AG04449 (cell line): ENCODE data around the gene EXOC6B.

Experiments used
- CTCF ChIA-PET: fragments of 350-600 bp; formaldehyde crosslinking; extraction: SDS; loops from one replicate; lab custom pipeline; 2021; ENCODE audit warnings: antibody characterized with exemption; lab: Yijun Ruan, JAX
- POLR2A ChIA-PET: fragments of 400-600, 350-600 bp; formaldehyde crosslinking; extraction: SDS; loops from one replicate; lab custom pipeline; 2020; ENCODE audit warnings: antibody characterized with exemption, inconsistent platforms; lab: Yijun Ruan, JAX
- DNase-seq: peaks from one replicate; pipeline ENCODE4 v3.0.0-alpha.2; 2010; ENCODE audit warnings: low read depth, low spot score
- H3K4me3 ChIP-seq: 2 replicates; pipeline ENCODE4 v1.5.1; 2011; ENCODE audit warnings: low read depth, mild to moderate bottlenecking, control low read depth, low read length
- CTCF ChIP-seq: IDR thresholded peaks from one replicate; pipeline ENCODE4 v1.5.1; 2011; ENCODE audit warnings: mild to moderate bottlenecking, moderate library complexity, low read length, control low read depth, inconsistent platforms; ENCODE audit not compliant: insufficient read depth; ENCODE audit errors: missing control alignments

The EXOC6B gene

GRCh38 chr2:72154386-72154975 lies 671.4 kb downstream of the EXOC6B start:
- no peak for TF ChIP-seq CTCF
- CTCF ChIA-PET, result interaction anchor here (1.2 to 10.9 kb wide), 5 partner anchors 8 to 425 kb away, joined by 3 to 322 read pairs (median 8); no protein-coding TSS in a partner anchor
- DNase-seq, result no peak

GRCh38 chr2:72153924-72154323 lies 671.9 kb downstream of the EXOC6B start:
- TF ChIP-seq CTCF, result no peak
- H3K4me3 ChIP-seq, result no peak overlapping the region
- ChIA-PET CTCF (interaction anchor here (1.5 to 10.9 kb wide), 4 partner anchors 8 to 592 kb away, joined by 4 to 322 read pairs (median 41); no protein-coding TSS in a partner anchor), POLR2A (no interaction called here)
- DNase-seq, result no peak

More at GRCh38 chr2:72154386-72154975, 671.4 kb downstream of the EXOC6B start:
- no peak overlapping the region for H3K4me3 ChIP-seq
- POLR2A ChIA-PET, result no interaction called here

GRCh38 chr2:72153026-72153791 lies 672.6 kb downstream of the EXOC6B start:
- TF ChIP-seq CTCF, result no peak
- POLR2A ChIA-PET, result no interaction called here
- CTCF ChIA-PET, result interaction anchor here (0.6 to 10.9 kb wide), 13 partner anchors 9 to 604 kb away, joined by 3 to 322 read pairs (median 16); no protein-coding TSS in a partner anchor
- no peak for DNase-seq
- no peak overlapping the region for H3K4me3 ChIP-seq

- ChIA-PET POLR2A (no interaction called here), CTCF (interaction anchor here (0.9 to 10.9 kb wide), 59 partner anchors 8 to 621 kb away, joined by 3 to 322 read pairs (median 5); no protein-coding TSS in a partner anchor)
- no peak overlapping the region for H3K4me3 ChIP-seq
- no peak for DNase-seq
- TF ChIP-seq CTCF, result no peak
Observed at GRCh38 chr2:72150861-72151356, 674.9 kb downstream of the EXOC6B start.

- TF ChIP-seq CTCF, result peak; percentile 73
- CTCF ChIA-PET, result interaction anchor here (0.6 to 10.9 kb wide), 68 partner anchors 8 to 621 kb away, joined by 3 to 322 read pairs (median 4); no protein-coding TSS in a partner anchor
- no peak for DNase-seq
- POLR2A ChIA-PET, result no interaction called here
- peak overlapping the region; percentile 34 for H3K4me3 ChIP-seq
Observed at GRCh38 chr2:72150157-72150860, 675.5 kb downstream of the EXOC6B start.
